Measurements from ENCODE around the gene NRGN. TPM values are rescaled to one million over a fixed set of nuclear protein-coding genes. Genes with fewer than 3 reads are reported as not detected.

NRGN gene
- total RNA-seq (2022), result 5.8 and 6.0 TPM in 2 replicates
- Bru-seq, nascent RNA, result percentile 32 among the genes with signal in this experiment
- percentile 22 among the genes with signal in this experiment for BruChase-seq, experiment 1, labeled RNA remaining after a 6-hour chase
- BruChase-seq, experiment 2, labeled RNA remaining after a 2-hour chase, result percentile 21 among the genes with signal in this experiment
- long read RNA-seq, partial matches to known transcripts, result 1 of 8 reads
- long read RNA-seq, other reads (novel, unspliced or antisense), result 7 of 8 reads

DNA sequence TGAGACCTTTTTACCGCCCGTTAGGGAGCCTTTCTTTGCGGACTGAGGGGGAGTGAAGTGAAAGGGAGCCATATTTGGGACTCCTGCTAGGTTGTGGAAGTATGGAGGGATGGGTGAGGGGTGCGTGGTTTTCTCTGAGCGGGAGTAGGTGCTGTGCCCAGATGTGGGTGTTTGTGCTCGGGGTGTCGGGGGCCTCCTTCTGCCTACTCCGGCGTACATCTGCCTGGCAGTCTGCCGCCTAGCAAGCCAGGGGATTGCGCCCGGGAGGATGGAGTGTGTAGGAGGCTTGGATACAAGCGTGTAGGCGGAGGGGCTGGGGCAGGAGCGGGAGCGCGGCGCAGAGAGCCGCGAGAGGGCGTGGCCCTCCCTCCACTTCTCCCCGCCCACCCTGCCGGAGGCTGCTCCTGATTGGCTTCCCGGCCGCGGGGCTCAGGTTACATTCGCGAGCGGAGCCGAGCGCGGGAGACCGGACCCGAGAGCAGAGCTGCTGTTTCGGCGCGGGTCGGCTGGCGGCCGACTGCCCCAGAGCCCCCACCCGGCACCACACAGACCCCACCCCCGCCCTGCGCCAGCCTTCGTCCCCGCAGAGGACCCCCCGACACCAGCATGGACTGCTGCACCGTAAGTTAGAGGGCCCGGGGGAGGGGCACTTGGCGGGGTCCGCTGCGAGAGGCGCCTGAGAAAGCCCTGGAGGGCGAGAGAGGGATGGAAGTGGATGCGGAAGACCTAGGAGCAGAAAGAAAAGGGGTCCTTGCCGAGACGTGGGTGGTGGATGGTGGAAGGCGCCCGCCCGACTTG is at the start of gene NRGN:
TSS of gene NRGN (plus strand) at position 464 of the 798 bp plus-strand sequence. CDS start at position 607, 143 bp downstream.
- intact Hi-C loops (cut with micrococcal nuclease; ENCODE audit: unreplicated experiment), result no loop called here

DNA sequence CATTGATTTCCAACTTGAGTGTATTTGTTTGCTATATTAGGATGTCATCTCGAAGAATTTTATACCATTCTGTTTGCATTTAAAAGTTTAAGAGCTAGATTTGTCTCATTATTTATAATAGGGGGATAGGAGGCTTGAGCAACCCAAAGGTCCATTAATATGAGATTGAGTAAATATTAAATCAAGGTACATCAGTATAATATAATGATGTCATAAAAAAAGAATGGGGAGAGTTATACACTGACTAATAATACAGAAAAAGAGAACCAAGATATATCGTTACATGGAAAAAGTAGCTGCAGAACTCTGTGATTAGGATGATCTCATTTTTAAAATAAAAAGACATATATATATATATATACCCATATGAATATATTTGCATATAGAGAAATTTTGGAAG is 46.6 kb upstream of the NRGN start:
- Mint-ChIP-seq H3K27ac (ENCODE audit: unreplicated experiment) (no peak overlapping the region), H3K4me1 (ENCODE audit: low read depth, unreplicated experiment) (no peaks in the 10 kb centered on the region), H3K36me3 (ENCODE audit: insufficient read depth, unreplicated experiment) (no peaks in the 10 kb centered on the region), H3K9me3 (ENCODE audit: low read depth, unreplicated experiment) (no peaks in the 10 kb centered on the region), H3K27me3 (ENCODE audit: unreplicated experiment) (no peaks in the 10 kb centered on the region), H3K4me3 (ENCODE audit: low read depth, unreplicated experiment) (no peak overlapping the region)
- DNase-seq, result no peak
- no TSS peak for BruUV-seq (replicated peaks)
- intact Hi-C loops (cut with micrococcal nuclease; ENCODE audit: unreplicated experiment), result no loop called here
- CTCF ChIA-PET, result no interaction called here
- TF ChIP-seq, protein P1, sequence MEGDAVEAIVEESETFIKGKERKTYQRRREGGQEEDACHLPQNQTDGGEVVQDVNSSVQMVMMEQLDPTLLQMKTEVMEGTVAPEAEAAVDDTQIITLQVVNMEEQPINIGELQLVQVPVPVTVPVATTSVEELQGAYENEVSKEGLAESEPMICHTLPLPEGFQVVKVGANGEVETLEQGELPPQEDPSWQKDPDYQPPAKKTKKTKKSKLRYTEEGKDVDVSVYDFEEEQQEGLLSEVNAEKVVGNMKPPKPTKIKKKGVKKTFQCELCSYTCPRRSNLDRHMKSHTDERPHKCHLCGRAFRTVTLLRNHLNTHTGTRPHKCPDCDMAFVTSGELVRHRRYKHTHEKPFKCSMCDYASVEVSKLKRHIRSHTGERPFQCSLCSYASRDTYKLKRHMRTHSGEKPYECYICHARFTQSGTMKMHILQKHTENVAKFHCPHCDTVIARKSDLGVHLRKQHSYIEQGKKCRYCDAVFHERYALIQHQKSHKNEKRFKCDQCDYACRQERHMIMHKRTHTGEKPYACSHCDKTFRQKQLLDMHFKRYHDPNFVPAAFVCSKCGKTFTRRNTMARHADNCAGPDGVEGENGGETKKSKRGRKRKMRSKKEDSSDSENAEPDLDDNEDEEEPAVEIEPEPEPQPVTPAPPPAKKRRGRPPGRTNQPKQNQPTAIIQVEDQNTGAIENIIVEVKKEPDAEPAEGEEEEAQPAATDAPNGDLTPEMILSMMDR (IDR thresholded peaks at IDR 0.05; ENCODE audit: unreplicated experiment), result no peak

More for the DNA sequence above, at the start of gene NRGN:
- BruUV-seq (replicated peaks), result no TSS peak
- H3K36me3 Mint-ChIP-seq (ENCODE audit: insufficient read depth, unreplicated experiment), result peaks cover 15% of the 10 kb centered on the region
- H3K4me3 Mint-ChIP-seq (ENCODE audit: low read depth, unreplicated experiment), result peak within 1 kb of the TSS; percentile 72
- H3K9me3 Mint-ChIP-seq (ENCODE audit: low read depth, unreplicated experiment), result no peaks in the 10 kb centered on the region
- TF ChIP-seq, protein P1 (IDR thresholded peaks at IDR 0.05; ENCODE audit: unreplicated experiment), result no peak
- peaks cover 50% of the 10 kb centered on the region for H3K27me3 Mint-ChIP-seq (ENCODE audit: unreplicated experiment)
- CTCF ChIA-PET, result interaction anchor here (0.6 to 1.0 kb wide), 6 partner anchors 9 to 1213 kb away, joined by 3 to 6 read pairs (median 3); no protein-coding TSS in a partner anchor
- no peak within 1 kb of the TSS for H3K27ac Mint-ChIP-seq (ENCODE audit: unreplicated experiment)
- DNase-seq, result peak; percentile 85
- H3K4me1 Mint-ChIP-seq (ENCODE audit: low read depth, unreplicated experiment), result peaks cover 7% of the 10 kb centered on the region

DNA sequence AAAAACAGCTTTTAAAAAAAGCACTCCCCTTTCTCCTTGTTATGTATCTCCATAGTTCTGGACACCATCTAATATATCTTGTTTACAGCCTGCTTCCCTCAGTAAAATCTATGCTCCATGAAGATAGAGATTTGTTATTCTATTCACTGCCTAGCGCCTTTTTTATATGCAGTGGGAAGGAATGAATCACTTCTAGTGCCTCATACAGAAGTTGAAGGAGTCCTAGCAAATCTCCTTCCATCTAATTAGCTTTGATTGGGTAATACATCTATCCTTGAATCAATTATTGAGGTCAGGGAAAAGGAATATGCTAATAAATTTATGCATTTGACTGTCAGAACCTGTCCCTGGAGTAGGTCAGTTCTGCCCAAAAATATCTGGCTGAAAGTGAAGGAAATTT is 40.2 kb upstream of the NRGN start:
- Mint-ChIP-seq H3K27ac (ENCODE audit: unreplicated experiment) (no peak overlapping the region), H3K4me1 (ENCODE audit: low read depth, unreplicated experiment) (no peaks in the 10 kb centered on the region), H3K36me3 (ENCODE audit: insufficient read depth, unreplicated experiment) (no peaks in the 10 kb centered on the region), H3K4me3 (ENCODE audit: low read depth, unreplicated experiment) (no peak overlapping the region), H3K9me3 (ENCODE audit: low read depth, unreplicated experiment) (peaks cover 2% of the 10 kb centered on the region), H3K27me3 (ENCODE audit: unreplicated experiment) (peaks cover 44% of the 10 kb centered on the region)
- no TSS peak for BruUV-seq (replicated peaks)
- intact Hi-C loops (cut with micrococcal nuclease; ENCODE audit: unreplicated experiment), result no loop called here
- TF ChIP-seq, protein P1 (IDR thresholded peaks at IDR 0.05; ENCODE audit: unreplicated experiment), result no peak
- DNase-seq, result no peak
- CTCF ChIA-PET, result no interaction called here

DNA sequence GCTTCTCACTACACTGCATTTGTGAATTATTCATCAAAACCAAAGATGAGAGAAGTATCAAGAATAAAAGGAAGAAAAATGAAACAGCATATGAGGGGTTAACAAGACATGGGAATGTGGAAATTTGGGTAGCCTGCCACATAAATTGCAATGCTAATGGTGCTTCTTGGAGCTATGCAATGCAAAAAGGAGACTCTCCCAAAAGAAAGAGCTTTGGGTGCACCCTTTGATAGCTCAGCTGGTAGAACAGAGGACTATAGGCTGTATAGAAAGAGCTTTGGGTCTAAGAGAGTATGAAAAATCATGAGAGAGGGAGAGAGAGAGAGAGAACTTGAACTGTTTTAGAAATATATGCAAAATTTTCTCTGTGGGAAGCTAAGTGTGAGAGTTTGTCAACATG is 39.7 kb upstream of the NRGN start:
- CTCF ChIA-PET, result no interaction called here
- Mint-ChIP-seq H3K36me3 (ENCODE audit: insufficient read depth, unreplicated experiment) (no peaks in the 10 kb centered on the region), H3K4me3 (ENCODE audit: low read depth, unreplicated experiment) (no peak overlapping the region), H3K4me1 (ENCODE audit: low read depth, unreplicated experiment) (no peaks in the 10 kb centered on the region), H3K27me3 (ENCODE audit: unreplicated experiment) (peaks cover 44% of the 10 kb centered on the region), H3K27ac (ENCODE audit: unreplicated experiment) (no peak overlapping the region), H3K9me3 (ENCODE audit: low read depth, unreplicated experiment) (peaks cover 2% of the 10 kb centered on the region)
- no TSS peak for BruUV-seq (replicated peaks)
- TF ChIP-seq, protein P1 (IDR thresholded peaks at IDR 0.05; ENCODE audit: unreplicated experiment), result no peak
- intact Hi-C loops (cut with micrococcal nuclease; ENCODE audit: unreplicated experiment), result no loop called here
- DNase-seq, result no peak

Data from Calu3 (cell line).